H9 (cell line): ENCODE results near the gene FOXJ3. TPM values are rescaled to one million over a fixed set of nuclear protein-coding genes. Genes with fewer than 3 reads are reported as not detected.

ENCODE experiments used
- DNase-seq: peaks from one replicate; pipeline ENCODE4 v3.0.0-alpha.2; 2017
- H2AFZ ChIP-seq: one replicate; pipeline ENCODE4 v1.6.1; 2013; ENCODE audit warnings: mild to moderate bottlenecking, low read length, control low read depth, moderate library complexity
- H2AK5ac ChIP-seq: 2 replicates; pipeline ENCODE4 v1.6.1; 2013; ENCODE audit warnings: low read length, control low read depth, mixed read lengths; ENCODE audit not compliant: insufficient read length
- H2BK120ac ChIP-seq: one replicate; pipeline ENCODE4 v1.6.1; 2013; ENCODE audit warnings: low read depth, mild to moderate bottlenecking, low read length, control low read depth, inconsistent platforms; ENCODE audit not compliant: poor library complexity, severe bottlenecking
- H2BK12ac ChIP-seq: 2 replicates; pipeline ENCODE4 v1.6.1; 2013; ENCODE audit warnings: low read length, control low read depth, mixed read lengths, low read depth; ENCODE audit not compliant: insufficient read length
- H2BK15ac ChIP-seq: 2 replicates; pipeline ENCODE4 v1.6.1; 2013; ENCODE audit warnings: low read depth, low read length, control low read depth
- H2BK20ac ChIP-seq: one replicate; pipeline ENCODE4 v1.6.1; 2013; ENCODE audit warnings: low read depth, mild to moderate bottlenecking, low read length, control low read depth, inconsistent platforms; ENCODE audit not compliant: poor library complexity, severe bottlenecking
- H2BK5ac ChIP-seq: 2 replicates; pipeline ENCODE4 v1.6.1; 2013; ENCODE audit warnings: low read length, control low read depth, mixed read lengths; ENCODE audit not compliant: insufficient read length
- H3K14ac ChIP-seq: 2 replicates; pipeline ENCODE4 v1.6.1; 2013; ENCODE audit warnings: low read length, control low read depth; ENCODE audit not compliant: insufficient read depth
- H3K18ac ChIP-seq: 2 replicates; pipeline ENCODE4 v1.6.1; 2013; ENCODE audit warnings: low read depth, mild to moderate bottlenecking, mixed read lengths, low read length, control low read depth; ENCODE audit not compliant: insufficient read length
- H3K23ac ChIP-seq: 2 replicates; pipeline ENCODE4 v1.6.1; 2013; ENCODE audit warnings: low read length, control low read depth, mixed read lengths, low read depth; ENCODE audit not compliant: insufficient read length
- H3K23me2 ChIP-seq: 2 replicates; pipeline ENCODE4 v1.6.1; 2013; ENCODE audit warnings: low read depth, mild to moderate bottlenecking, mixed read lengths, low read length, control low read depth; ENCODE audit not compliant: insufficient read length, poor library complexity, severe bottlenecking
- H3K27ac ChIP-seq: 2 replicates; pipeline ENCODE4 v1.5.1; 2013; ENCODE audit warnings: low read length, control low read depth, mixed read lengths, low read depth; ENCODE audit not compliant: insufficient read length
- H3K27me3 ChIP-seq: 2 replicates; pipeline ENCODE4 v1.6.1; 2013; ENCODE audit warnings: low read length, control low read depth, inconsistent platforms; ENCODE audit not compliant: insufficient read depth
- H3K4ac ChIP-seq: 2 replicates; pipeline ENCODE4 v1.6.1; 2013; ENCODE audit warnings: low read depth, mild to moderate bottlenecking, control low read depth, inconsistent platforms, low read length, moderate library complexity
- H3K4me1 ChIP-seq: 2 replicates; pipeline ENCODE4 v1.6.1; 2013; ENCODE audit warnings: low read length, control low read depth, inconsistent platforms; ENCODE audit not compliant: insufficient read depth
- H3K4me2 ChIP-seq: 2 replicates; pipeline ENCODE4 v1.6.1; 2013; ENCODE audit warnings: low read length, control low read depth, mixed read lengths; ENCODE audit not compliant: insufficient read length, insufficient read depth
- H3K56ac ChIP-seq: 2 replicates; pipeline ENCODE4 v1.6.1; 2013; ENCODE audit warnings: low read depth, mild to moderate bottlenecking, mixed read lengths, low read length, control low read depth; ENCODE audit not compliant: insufficient read length
- H3K79me1 ChIP-seq: 2 replicates; pipeline ENCODE4 v1.6.1; 2013; ENCODE audit warnings: low read depth, mild to moderate bottlenecking, moderate library complexity, low read length, control low read depth, inconsistent platforms; ENCODE audit not compliant: insufficient read depth, poor library complexity, severe bottlenecking
- H3K79me2 ChIP-seq: 2 replicates; pipeline ENCODE4 v1.6.1; 2013; ENCODE audit warnings: low read length, control low read depth, inconsistent platforms; ENCODE audit not compliant: insufficient read depth
- H3K9ac ChIP-seq: 2 replicates; pipeline ENCODE4 v1.6.1; 2013; ENCODE audit warnings: low read length, control low read depth, mixed read lengths; ENCODE audit not compliant: insufficient read length; ENCODE audit errors: extremely low read depth
- H3K9me3 ChIP-seq: one replicate; pipeline ENCODE4 v1.6.1; 2013; ENCODE audit warnings: low read depth, low read length, inconsistent platforms; ENCODE audit not compliant: control insufficient read depth
- H3T11ph ChIP-seq: one replicate; pipeline ENCODE4 v1.6.1; 2013; ENCODE audit warnings: mild to moderate bottlenecking, low read length, control low read depth, inconsistent platforms
- H4K20me1 ChIP-seq: one replicate; pipeline ENCODE4 v1.6.1; 2013; ENCODE audit not compliant: control insufficient read depth, insufficient read length, insufficient read depth
- H4K5ac ChIP-seq: 2 replicates; pipeline ENCODE4 v1.6.1; 2013; ENCODE audit warnings: low read depth, mild to moderate bottlenecking, mixed read lengths, low read length, control low read depth; ENCODE audit not compliant: insufficient read length
- H4K8ac ChIP-seq: replicated peaks from 2 replicates; pipeline ENCODE4 v1.6.1; 2013; ENCODE audit warnings: low read length, control low read depth, mixed read lengths, low read depth; ENCODE audit not compliant: insufficient read length
- H4K91ac ChIP-seq: 2 replicates; pipeline ENCODE4 v1.6.1; 2013; ENCODE audit warnings: low read depth, mild to moderate bottlenecking, moderate library complexity, mixed read lengths, low read length, control low read depth; ENCODE audit not compliant: insufficient read length
- H3K27ac Mint-ChIP-seq, 3 experiments: 2 replicates in 2 of 3; 3 replicates in 1 of 3; pipeline ENCODE4 v1.8.0; 2020 to 2021; ENCODE audit warnings: mixed read lengths in 3 of 3, mild to moderate bottlenecking in 1 of 3, moderate library complexity in 1 of 3
- H3K27me3 Mint-ChIP-seq: 2 replicates; pipeline ENCODE4 v1.8.0; 2021; ENCODE audit warnings: low read depth, mild to moderate bottlenecking, moderate library complexity, mixed read lengths
- H3K36me3 Mint-ChIP-seq, 3 experiments: 2 replicates in 2 of 3; 3 replicates in 1 of 3; pipeline ENCODE4 v1.8.0; 2020 to 2021; ENCODE audit warnings: low read depth in 3 of 3, mixed read lengths in 3 of 3; ENCODE audit not compliant: insufficient read depth in 1 of 3
- H3K4me1 Mint-ChIP-seq, 2 experiments: 2 replicates each; pipeline ENCODE4 v1.8.0; 2020; ENCODE audit warnings: mixed read lengths in 2 of 2
- H3K4me3 Mint-ChIP-seq, 2 experiments: 2 replicates in 1 of 2; 3 replicates in 1 of 2; pipeline ENCODE4 v1.8.0; 2020 to 2021; ENCODE audit warnings: mild to moderate bottlenecking in 2 of 2, mixed read lengths in 2 of 2, moderate library complexity in 1 of 2
- H3K9me3 Mint-ChIP-seq, 2 experiments: 2 replicates in 1 of 2; 3 replicates in 1 of 2; pipeline ENCODE4 v1.8.0; 2020; ENCODE audit warnings: mild to moderate bottlenecking in 2 of 2, mixed read lengths in 2 of 2, moderate library complexity in 1 of 2
- CTCF ChIP-seq: fragments of 200-600 bp; sonication (generic); conservative IDR thresholded peaks from 3 replicates; pipeline ENCODE4 v1.8.0; 2021; ENCODE audit warnings: antibody characterized with exemption, mild to moderate bottlenecking
- WGBS: extraction: QIAGEN DNeasy Blood & Tissue Kit; methylation state at CpG from one replicate; pipeline ENCODE4 v1.1.7; 2013; ENCODE audit warnings: missing lambda C conversion rate, low lambda C conversion rate, mixed read lengths; ENCODE audit not compliant: insufficient read length; ENCODE audit errors: extremely low coverage; 5-methylcytosine and 5-hydroxymethylcytosine counted together
- total RNA-seq: library from RNA; stranded (reverse); gene quantifications from 2 replicates; pipeline ENCODE4 v1.2.1, GENCODE V29; 2021

FOXJ3 gene
- total RNA-seq, 1 experiment from 2014 or later, result 49.9 TPM

DNA sequence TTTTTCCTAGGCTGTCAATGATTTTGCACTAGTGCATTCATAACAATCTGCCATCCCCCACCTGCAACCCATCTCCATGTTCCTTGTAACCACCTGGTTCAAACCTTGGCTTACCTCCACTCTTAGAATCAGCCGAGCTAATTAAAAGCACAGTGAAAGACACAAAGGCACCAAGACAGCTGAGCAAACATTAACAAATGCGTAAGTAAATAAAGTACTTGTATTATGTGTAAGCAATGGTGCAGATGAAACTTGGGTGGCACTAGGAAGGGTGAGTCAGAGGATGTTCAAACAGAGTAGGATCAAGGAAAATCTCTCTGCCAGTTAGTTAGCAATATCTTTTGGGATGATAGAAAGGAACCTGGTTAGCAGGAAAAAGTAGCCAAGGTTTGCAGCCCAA is 5.1 kb upstream of the FOXJ3 start:
- H3K4me3 Mint-ChIP-seq, result no peak overlapping the region
- peak overlapping the region in 1 of 3 experiments; percentile 45; a peak in 1 of 7 replicates for H3K27ac Mint-ChIP-seq
- no peak overlapping the region for H3K9ac ChIP-seq

More for the DNA sequence above, 5.1 kb upstream of the FOXJ3 start:
- no peak for DNase-seq
- Mint-ChIP-seq H3K27me3 (peaks cover 16% of the 10 kb centered on the region), H3K36me3 (no peaks in the 10 kb centered on the region), H3K9me3 (no peaks in the 10 kb centered on the region), H3K4me1 (peaks cover 32 to 38% of the 10 kb centered on the region in 2 experiments)
- Histone ChIP-seq H3K79me2 (no peaks in the 10 kb centered on the region), H2BK20ac (no peak overlapping the region), H2BK12ac (no peak overlapping the region), H3K14ac (no peak overlapping the region), H4K20me1 (no peaks in the 10 kb centered on the region), H4K8ac (no peak overlapping the region), H2AFZ (no peak overlapping the region), H2BK15ac (no peak overlapping the region), H3K23me2 (peaks cover 6% of the 10 kb centered on the region), H3K27me3 (no peaks in the 10 kb centered on the region), H3K79me1 (no peaks in the 10 kb centered on the region), H3T11ph (no peak overlapping the region), H3K56ac (no peak overlapping the region), H3K23ac (no peak overlapping the region), H3K4me2 (no peak overlapping the region), H2AK5ac (no peak overlapping the region), H4K91ac (no peak overlapping the region), H3K4ac (no peak overlapping the region), H2BK5ac (no peak overlapping the region), H3K27ac (no peak overlapping the region), H4K5ac (no peak overlapping the region), H3K4me1 (peaks cover 5% of the 10 kb centered on the region; the same call in 1 of the 2 replicates), H2BK120ac (no peak overlapping the region), H3K18ac (no peak overlapping the region), H3K9me3 (no peaks in the 10 kb centered on the region)
- no CpG with 5 or more reads among the region's 2 CpGs for WGBS
- TF ChIP-seq CTCF, result no peak
